GM18502 (cell line): ENCODE results near the gene DIP2C.

ENCODE experiments used
- ATAC-seq: cut with Tn5 transposase; IDR thresholded peaks from one replicate; pipeline ENCODE4 v1.9.1; 2021; ENCODE audit warnings: mild to moderate bottlenecking; ENCODE audit not compliant: unreplicated experiment, poor library complexity

DIP2C gene

DNA sequence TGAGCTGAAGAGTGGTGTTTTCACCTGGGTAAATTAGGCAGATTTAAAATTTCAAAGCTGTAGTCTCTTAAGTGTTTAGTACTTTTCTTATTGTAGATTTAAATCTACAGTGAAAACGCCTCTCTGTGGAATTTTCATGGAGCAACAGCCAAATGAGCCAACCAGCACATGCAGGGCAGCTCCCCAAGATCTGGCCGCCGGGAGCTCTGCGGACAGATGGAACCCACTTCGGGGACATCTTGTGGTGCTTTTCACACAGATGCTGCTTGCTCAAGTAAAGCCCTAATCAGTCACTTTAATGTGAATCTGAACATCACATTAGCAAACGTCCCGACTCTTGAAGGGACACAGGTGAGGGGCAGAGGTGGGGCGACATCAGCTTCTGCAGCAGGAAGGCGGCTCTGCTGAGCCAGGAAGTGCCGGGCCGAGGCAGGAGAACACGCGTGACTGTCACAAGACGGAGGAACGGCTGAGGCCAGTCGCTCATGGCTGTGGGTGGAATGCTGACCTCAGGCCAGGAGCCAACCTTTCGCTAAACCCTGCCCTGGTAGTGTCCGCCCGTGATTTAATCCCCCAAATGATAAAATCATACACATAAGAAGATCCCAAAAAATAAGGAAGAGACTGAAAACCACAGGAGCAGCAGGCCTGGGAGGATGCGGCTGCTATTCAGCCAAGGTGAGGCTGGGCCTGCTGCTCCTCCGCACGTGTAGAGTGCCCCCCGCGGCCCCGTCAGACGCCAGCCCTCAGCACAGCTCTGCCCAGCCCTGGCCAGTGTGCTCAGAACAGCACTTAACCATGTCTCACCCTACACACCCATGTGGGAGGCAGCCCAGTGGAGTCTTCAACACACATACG is 297.4 kb downstream of the DIP2C start:
- no peak for ATAC-seq

DNA sequence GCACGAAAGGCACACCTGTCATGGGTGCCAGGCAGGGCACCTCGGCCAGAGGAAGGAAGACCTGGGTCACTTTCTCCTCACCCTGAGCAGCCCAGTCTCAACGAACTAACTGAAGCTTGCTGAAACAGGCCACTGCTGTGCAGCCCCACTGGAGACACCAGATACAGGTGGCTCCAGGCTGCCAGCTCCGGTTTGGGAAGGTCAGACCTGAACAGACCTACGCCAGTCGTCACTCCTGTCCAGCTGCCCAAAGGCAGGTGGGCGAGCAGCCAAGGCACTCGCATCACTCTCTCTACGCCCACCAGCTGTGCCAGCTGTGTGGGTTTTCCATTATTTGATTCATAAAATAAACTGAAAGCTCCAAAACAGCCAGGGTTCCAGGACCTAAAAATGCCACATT is 298.2 kb downstream of the DIP2C start:
- no peak for ATAC-seq

DNA sequence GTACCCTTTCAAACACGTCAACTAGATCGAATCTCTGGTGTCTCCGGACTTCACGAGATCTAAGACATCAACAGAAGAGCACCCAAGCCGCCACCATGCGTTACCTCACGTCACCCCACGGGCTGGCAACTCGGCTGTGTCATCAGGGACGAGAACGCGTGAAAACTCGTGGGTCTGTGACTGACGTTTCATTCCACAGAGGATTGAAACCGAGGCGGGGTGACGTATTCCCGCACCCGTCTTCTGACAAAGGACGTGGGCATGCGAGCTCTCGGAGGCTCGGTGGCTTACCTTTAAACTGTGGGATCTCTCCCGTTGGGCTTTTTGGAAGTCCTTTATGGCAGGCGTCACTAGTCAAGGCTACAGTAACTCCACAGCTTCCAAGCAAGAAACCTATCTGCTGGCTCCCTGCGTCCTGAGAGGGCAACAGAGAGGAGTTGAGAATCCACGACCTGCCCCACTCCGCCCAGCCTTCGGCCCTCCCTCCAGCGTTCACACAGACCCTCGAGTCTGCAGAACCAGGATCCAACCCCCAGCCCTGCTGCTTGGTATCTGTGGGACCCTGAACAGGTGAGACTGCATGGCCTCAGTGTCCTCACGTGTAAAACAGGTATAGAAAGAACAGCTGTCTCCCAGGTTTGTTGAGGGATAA is 298.9 kb downstream of the DIP2C start:
- no peak for ATAC-seq

DNA sequence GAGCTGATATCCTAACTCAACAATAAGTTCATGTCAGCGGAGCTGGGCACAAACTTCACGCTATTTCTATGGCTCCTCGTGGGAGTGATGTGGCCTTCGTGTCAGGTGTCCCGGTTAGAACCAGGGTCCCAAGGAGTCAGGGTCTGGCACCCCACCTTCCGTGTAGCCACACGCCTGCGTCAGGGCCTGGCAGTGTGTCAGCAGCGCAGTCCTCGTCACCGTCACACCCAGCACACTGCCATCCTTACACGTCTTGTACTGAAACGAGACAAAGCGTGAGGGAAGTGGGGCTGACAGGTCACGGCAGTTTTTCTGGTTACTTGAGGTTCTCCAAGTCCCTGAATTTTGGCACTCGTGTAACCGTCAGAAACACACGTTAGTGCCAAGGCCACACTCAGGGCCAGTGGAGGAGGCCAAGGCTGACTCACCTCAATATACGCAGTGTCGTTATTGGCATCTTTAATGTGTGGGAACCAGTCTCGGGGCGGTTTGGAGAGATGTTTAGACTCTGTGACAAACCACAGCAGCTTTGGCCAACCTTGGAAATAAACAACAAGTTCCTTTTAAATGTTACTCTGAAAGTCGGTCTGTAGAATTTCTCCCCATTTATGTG is 299.5 kb downstream of the DIP2C start:
- ATAC-seq = no peak

DNA sequence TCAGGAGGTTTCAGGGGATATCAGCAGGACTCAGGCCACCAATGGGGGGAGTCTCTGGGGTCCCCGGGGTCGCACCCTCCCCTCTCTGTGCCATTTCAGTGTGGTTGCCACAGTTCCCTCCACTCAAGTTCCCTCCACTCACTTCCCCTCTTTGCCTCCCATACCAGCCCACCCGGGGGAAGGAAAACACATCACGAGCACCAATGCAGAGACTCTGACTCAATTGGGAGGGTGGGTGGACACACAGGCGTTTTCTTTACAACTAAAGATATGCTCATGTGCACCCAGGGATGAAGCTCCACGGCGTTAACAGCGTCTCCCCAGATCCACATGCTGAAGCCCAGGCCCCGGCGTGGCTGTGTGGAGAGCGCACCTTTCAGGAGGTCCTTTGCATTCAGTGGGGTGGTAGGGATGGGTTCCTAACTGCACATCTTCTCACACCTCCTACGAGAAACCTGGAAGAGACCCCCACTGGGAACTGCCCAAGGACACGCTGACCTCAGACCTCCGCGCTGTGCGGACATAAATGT is 300.1 kb downstream of the DIP2C start:
- ATAC-seq = no peak

DNA sequence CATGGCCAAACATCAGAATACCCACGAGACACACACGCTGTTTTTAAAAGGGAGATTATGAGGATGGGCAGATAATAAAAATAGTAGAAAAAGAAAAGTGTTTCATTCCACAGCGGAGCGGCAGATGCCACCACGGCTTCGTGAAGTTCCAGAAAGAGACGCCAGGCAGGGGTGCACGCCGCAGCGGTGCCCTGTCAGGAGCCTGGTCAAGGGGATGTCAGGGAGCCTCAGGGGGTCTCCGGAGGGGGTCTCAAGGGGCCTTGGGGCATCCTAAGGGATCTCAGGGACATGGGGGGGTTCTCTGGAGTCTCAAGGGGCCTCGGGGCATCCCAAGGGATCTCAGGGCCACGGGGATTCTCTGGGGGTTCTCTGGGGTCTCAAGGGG is 300.8 kb downstream of the DIP2C start:
- ATAC-seq = no peak

DNA sequence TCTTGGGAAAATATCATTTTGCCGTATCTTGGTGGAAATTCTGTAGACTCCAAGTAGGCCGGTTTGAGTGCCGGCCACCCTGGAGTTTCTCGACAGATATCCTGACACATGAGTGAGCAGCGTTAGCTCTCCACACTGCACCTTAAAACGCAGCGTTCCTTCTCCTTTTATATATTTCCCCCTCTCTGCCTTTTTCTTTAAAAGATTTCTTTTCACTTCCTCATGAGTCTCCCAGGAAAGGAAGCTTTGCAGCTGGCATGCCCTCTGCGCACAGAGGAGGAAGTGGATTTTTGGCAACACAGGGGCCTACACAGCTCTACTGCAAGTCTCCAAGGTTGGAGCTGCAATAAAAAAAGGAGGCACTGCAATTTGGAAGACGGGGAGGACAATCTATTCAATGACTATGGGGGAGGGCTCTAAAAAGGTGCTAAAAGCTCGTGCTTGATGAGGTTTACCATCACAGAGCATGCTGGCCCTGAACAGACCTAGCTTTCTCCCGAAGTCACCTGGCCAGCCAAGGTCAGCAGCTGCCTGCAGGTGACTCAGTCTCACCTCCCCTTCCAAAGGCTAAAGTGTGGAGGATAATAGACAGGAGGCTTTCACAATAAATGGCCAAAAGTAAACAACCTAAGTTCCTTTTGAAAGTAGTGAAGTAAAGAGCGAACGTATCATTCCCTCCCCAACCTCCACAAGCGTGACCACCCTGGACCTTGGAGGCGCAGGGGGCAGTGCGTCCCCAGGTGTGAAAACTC is 301.4 kb downstream of the DIP2C start:
- ATAC-seq = no peak

DNA sequence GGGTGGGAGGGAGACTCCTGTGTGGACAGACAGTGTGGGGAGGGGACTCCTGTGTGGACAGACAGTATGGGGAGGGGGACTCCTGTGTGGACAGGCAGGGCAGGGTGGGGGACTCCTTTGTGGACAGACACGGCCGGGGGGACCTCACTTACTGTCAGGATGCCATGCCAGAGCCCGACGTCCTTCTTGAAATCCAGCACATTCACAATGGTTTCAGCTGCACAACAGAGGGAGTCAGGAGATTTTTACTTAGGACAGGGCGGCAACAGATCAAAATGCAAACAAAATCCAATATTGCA is 301.9 kb downstream of the DIP2C start:
- no peak for ATAC-seq

DNA sequence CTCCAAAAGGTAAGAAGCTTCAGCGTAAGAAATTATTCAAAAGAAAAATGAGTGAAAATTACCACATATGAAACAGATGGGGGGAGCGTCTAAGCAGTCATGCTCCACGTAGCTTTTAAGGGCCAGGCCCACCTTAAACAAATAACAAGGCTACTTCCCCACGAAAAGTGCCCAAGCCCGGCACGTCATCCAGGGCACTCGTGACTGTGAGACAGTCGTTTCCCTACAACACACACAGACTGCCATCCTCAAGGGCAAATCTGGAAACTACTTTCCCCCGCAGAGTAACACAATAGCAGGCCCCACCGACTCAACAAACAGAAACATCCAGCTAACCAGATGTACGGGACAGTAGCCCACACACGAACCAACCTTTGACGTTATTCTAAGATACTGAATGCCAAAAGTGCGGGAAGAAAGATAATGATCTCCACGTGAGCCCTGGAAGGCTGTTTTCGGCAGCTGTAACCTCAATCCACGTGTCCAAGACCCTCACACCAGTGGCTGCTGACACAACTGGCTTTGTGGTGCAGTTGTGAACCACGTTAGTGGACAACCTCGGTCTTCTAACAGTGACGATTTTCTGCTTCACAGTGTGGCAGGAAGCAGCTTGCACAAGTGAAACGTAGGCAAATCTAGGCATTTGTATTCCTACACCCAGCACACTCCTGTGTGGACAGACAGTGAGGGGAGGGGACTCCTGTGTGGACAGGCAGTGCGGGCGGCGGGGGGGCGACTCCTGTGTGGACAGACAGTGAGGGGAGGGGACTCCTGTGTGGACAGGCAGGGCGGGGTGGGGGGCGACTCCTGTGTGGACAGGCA is 302.5 kb downstream of the DIP2C start:
- ATAC-seq = no peak

DNA sequence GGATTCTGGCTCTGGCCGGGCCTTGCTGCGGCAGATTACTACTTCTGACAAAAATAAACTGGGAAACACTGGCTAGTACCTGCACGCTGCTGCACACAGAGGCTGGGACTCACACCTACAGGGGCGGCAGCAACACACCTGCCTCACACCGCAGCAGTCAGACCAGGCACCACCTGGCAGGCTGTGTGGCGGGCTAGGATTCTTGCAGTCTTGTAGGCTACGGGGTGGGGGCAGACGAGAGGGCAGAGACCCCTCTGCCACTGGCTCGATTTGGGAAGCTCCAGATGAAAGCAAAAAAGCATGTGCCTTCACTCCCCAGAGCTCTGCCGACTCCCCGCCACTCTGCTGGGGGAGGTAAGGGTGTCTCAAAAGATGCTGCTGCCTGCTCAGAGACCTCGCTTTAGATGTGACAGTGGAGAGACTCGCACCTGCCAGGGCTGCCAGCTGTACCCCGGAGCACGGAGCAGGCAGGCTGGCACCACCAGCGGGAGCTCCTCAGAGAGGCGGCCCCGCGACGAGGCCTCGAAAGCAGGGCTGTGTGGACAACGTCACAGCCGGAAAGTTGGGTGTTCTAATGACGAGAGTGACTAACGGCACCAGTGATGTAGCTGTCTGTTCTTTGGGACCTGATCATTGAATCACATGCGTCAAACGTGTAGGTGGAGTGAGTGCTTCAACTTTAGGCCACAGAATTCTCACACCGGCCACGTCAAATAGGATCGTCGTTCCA is 303.7 kb downstream of the DIP2C start:
- ATAC-seq = no peak

DNA sequence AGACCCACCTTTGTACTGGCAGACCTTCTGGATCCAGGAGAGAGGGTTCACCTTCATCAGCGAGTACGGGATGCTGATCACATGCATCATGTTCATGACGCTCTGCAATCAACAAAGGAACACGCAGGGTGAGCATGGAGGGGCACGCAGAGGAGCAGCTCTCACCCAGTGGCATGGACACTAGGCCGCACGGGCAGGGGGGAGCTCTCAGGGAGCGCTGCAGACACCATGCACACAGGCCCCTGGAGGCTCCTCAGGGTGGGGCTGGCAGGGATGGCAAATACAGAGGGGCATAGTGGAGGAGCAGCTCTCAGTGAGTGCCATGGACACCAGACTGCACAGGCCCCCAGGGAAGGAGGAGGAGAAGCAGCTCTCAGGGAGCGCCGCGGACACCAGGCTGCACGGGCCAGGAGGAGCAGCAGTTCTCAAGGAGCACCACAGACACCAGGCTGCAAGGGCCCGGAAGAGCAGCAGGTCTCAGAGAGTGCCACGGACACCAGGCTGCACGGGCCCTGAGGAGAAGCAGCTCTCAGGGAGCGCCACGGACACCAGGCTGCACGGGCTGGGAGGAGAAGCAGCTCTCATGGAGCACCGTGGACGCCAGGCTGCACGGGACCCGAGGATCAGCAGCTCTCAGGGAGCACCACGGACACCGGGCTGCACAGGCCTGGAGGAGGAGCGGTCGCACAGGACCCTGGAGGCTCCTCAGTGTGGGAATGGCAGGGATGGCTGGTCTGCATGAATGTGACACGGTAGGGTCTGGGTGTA is 304.7 kb downstream of the DIP2C start:
- no peak for ATAC-seq

DNA sequence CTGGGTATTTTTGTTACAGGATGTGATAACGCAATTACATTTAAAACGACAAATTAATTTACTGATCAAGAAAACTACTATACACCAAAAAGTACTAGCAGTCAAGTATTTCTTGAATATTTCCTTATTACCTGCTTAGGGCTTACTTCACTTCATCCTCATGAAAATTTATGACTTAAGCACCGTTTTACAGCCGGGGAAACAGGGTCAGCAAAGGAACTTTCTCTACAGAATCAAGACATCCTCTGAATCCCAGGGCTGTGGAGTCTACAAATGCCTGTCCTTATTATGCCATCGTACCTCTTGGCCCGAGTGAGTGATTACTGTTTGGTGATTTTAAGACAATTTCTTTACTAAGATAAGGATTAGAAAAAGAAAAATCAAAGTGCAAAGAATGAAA is 305.9 kb downstream of the DIP2C start:
- no peak for ATAC-seq

DNA sequence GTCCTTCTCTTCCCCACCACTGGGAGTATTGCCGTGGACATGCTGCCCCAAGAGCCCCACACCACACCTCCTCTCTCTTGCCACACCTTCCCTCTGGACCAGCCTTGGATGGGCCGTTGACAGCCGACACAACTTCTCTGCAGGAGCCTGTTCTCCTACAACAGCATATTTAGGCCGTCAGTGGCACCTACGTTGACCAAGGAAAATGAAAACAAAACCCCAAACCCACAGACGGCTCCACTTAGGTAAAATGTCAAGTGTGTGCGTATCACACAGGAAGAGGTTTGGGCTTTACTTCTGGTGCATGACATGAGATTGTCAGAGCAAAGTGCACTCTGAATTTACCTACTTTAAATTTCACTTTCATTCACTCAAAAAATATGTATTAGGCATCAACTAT is 307.7 kb downstream of the DIP2C start:
- ATAC-seq = no peak

DNA sequence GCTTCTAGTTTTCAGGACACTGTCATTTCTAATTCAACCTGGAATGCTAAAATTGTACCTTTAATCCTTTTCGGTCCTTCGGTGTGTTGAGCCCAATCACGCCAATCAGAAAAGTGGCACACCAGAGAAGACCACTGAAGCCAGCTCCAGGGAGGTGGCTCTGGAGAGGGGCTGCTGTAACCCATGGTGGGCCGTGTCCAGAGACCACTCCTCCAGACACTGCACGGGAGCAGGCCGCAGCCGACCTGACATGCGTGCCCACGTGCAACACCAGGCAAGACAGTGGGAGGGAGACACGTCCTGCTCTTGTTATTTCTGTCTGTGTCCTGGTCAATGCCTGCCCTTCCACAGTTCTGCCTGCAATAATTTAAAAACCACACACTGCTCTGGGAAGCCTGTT is 308.1 kb downstream of the DIP2C start:
- no peak for ATAC-seq

DNA sequence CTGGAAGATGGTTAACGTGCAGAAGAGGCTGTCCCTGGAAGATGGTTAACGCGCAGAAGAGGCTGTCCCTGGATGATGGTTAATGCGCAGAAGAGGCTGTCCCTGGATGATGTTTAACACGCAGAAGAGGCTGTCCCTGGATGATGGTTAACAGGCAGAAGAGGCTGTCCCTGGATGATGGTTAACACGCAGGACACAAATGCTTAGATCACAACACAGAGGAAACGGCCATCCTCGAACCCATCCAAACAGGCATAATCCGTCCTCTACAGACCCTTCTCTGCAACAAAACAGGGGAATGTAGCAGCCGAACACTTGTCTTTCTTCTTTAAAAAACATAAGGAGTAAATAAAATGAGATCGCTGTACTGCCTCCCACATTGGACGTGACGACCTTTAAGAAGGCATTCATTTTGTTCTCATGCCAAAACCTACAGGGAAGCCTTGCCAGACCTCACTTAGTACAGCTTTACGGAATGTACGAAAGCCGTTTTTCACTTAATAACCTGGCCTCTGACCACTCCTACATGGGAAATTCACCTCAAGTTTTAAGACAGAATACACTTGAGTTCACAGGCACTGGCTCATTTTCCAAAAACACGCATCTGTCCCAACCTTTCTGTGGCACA is 309.0 kb downstream of the DIP2C start:
- ATAC-seq = no peak

DNA sequence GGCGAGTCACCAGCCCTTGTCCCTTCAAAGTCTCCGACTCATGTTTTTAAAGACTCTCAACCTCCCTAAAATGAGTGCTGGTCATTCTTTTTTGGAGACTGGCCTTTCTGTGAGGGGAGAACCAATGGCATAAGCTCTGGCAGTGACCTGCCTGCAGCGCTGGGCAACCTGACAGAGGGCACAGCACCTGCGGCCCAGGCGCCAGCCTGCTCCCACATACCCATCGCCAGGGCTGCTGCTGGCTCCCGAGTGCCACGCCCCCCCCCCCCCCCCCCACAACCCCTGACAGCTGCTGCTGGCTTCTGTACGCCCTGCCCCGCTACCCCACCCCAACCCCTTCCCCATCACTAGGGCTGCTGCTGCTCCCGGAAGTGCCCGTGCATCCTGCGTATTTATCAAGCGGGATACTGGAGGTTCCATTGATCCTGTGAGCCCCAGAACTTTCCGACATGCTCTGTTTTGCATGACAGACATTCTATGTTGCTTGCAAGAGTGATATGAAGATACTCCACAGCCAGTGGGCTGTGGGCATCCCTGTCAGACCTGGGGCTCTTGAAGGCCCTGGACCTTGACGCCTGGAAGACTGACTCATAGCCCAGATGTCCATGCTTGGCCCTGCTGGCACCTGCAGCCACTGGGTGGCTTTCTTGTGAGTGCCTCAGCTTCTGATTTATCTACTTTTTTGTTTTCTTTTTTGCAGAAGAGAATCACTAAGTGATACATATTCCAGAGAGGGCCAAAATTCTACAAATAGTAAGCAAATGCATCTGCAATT is 310.4 kb downstream of the DIP2C start:
- no peak for ATAC-seq

DNA sequence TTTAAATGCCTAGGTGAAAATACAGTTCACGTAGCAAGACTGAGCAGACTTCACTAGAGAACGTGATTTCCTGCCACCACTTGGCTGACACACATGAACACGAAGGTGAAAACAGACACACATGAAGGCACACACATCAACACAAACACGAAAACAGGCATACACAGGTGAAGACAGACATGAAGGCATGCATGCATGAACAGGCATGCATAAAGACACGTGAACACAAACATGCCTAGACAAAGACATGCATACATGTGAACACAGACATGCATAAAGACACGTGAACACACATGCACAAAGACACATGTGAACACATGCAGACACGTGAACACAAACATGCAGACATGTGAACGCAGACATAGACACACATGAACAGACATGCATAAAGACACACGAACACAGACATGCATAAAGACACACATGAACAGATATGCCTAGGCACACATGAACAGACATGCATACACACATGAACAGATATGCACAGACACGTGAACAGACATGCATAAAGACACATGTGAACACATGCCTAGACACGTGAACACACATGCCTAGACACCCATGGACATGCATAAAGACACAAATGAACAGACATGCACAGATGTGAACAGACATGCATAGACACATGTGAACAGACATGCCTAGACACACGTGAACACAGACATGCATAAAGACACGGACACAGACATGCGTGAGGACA is 311.1 kb downstream of the DIP2C start:
- ATAC-seq = no peak
